HG02571 (cell line): Measurements from ENCODE around the gene MSANTD1.

Experiments
- ATAC-seq: cut with Tn5 transposase; IDR thresholded peaks from one replicate; pipeline ENCODE4 v1.9.1; 2021; ENCODE audit warnings: mild to moderate bottlenecking, moderate library complexity; ENCODE audit not compliant: unreplicated experiment

Gene MSANTD1

DNA sequence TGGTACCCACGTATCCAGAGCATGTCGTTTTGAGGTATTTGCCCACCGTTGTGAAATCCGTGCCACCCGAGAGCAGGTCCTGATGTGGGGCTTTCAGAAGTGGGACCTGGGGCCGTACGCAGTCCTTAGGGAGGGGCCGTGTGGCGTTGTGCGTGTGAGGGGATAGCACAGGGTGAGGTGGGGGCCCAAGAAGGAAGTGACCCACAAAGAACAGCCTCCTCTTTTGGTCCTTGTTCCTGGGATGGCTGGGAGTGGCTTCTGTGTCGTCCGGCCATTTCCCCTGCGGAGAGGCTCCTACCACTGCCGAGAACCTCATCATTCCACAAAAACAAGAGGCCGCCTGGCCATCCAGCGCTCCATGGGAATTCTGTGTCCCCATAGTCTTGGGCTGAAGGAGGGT is 17.0 kb upstream of the MSANTD1 start:
- no peak for ATAC-seq

- no peak for ATAC-seq
Observed at GRCh38 chr4:3232871-3233271, 16.1 kb upstream of the MSANTD1 start.

DNA sequence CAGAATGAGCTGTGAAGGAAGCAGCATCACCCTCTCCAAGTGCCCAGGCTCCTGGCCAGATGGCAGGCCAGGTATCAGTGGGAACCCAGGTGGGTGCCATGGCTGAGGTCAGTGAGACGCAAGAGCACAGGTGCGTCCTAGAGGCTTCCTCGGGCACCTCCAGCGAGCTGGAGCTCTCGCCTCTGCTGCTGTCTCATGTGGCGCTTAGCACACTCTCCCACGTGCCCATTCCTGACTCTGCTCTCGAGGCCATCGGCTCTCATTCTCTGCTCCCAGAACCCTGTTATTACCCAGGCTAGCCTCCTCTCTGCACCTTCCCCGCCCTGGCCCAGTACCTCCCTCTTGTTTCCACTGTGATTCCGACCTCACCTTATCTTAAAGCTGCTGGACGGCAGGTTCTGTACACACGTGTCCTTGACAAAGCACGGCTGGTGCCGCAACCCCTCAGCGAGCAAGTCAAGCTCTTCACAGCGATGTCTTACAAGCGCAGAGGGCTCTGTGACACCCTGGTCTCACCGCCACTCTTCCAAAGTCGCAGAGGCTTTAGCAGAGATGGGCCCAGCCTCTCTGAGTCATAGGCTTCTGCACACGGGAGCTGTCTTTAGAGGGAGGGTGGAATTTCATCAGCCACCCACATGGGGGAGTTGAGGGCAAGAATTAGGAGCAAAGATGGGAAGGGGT is 15.4 kb upstream of the MSANTD1 start:
- no peak for ATAC-seq

- ATAC-seq, result no peak
Observed at GRCh38 chr4:3234171-3235029, 14.6 kb upstream of the MSANTD1 start.

DNA sequence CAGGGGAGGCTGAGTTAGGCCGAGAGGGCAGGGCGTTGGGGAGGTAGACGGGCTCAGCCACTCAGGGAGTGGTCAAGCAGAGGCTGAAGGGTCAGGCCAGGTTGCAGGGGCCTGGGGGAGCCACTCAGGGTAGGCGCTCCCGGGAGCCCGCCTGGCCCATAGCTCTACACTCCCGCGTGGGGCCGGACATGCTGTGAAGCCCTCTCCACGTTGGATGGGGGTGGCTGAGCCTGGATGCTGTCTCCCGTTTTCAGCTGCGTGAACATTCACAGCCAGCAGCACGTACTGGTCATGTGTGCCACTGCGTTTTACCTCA is 14.0 kb upstream of the MSANTD1 start:
- ATAC-seq, result no peak

DNA sequence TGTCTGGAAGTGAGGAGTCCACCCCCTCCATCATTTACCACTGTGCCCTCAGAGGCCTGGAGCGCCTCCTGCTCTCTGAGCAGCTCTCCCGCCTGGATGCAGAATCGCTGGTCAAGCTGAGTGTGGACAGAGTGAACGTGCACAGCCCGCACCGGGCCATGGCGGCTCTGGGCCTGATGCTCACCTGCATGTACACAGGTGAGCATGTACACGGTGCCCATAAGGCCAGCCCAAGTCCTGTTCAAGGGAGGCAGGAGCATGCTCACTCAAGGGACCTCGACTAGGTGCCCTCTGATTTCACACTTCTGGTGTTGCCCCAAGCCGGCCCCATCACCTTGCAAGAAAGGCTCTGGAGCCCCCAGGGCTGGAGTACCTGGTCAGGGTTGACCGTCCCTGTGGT is 13.4 kb upstream of the MSANTD1 start:
- no peak for ATAC-seq

GRCh38 chr4:3236326-3236878 is 12.6 kb upstream of the MSANTD1 start:
- no peak for ATAC-seq

GRCh38 chr4:3237266-3237665 is 11.7 kb upstream of the MSANTD1 start:
- ATAC-seq, result no peak

DNA sequence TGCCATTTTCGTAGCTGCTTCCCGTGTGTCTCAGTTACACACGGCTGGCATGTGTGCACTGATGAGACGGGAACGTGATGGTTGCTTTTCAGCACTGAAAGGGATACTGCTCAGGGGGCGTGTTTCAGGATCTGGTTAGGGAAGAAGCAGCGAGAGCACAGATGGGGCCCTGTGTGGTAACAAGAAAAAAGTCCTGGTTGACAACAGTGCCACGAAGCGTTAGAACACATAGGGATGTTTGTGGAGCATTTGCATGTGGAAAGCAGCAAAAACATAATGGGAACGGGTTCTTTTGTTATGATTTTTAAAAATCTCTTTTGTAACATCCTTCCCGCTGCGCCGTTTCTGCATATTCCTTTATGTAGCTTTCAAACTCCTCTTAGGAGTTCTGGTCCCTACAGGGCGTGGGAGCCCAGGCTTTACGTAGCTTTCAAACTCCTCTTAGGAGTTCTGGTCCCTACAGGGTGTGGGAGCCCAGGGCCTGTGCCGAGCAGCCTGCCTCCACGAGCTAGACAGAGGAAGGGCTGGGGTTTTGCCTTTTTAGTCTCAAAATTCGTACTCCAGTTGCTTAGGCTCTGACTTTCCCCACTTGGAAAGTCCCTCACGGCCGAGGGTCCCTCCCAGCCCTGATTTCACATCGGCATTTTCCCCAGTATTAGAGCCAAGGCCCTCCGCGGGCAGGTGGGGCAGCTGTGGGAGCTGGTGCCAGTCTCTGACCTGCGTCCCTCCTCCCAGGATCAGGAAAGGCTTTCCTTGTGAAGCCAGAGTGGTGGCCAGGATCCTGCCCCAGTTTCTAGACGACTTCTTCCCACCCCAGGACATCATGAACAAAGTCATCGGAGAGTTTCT is 11.0 kb upstream of the MSANTD1 start:
- no peak for ATAC-seq

DNA sequence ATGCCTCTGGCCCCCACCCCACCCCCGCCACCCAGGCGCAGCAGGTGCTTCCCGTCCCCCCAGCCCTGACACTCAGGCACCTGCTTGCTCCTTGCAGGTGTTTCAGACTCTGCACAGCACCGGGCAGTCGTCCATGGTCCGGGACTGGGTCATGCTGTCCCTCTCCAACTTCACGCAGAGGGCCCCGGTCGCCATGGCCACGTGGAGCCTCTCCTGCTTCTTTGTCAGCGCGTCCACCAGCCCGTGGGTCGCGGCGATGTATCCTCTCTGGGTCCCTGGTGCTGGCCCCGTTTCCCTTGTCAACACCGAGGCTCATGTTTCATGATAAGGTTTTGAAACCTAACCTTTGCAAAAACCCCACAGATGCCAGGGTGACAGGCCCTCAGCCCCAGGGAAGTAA is 10.2 kb upstream of the MSANTD1 start:
- no peak for ATAC-seq

- ATAC-seq, result no peak
Observed at GRCh38 chr4:3239303-3239702, 9.7 kb upstream of the MSANTD1 start.

- no peak for ATAC-seq
Observed at GRCh38 chr4:3239998-3240920, 8.7 kb upstream of the MSANTD1 start.

GRCh38 chr4:3240936-3241522 is 7.9 kb upstream of the MSANTD1 start:
- no peak for ATAC-seq

GRCh38 chr4:3241898-3242524 is 6.9 kb upstream of the MSANTD1 start:
- no peak for ATAC-seq

DNA sequence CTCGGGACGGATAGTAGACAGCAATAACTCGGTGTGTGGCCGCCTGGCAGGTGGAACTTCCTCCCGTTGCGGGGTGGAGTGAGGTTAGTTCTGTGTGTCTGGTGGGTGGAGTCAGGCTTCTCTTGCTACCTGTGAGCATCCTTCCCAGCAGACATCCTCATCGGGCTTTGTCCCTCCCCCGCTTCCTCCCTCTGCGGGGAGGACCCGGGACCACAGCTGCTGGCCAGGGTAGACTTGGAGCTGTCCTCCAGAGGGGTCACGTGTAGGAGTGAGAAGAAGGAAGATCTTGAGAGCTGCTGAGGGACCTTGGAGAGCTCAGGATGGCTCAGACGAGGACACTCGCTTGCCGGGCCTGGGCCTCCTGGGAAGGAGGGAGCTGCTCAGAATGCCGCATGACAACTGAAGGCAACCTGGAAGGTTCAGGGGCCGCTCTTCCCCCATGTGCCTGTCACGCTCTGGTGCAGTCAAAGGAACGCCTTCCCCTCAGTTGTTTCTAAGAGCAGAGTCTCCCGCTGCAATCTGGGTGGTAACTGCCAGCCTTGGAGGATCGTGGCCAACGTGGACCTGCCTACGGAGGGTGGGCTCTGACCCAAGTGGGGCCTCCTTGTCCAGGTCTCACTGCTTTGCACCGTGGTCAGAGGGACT is 5.7 kb upstream of the MSANTD1 start:
- ATAC-seq, result no peak

- no peak for ATAC-seq
Observed at GRCh38 chr4:3244002-3244401, 5.0 kb upstream of the MSANTD1 start.

DNA sequence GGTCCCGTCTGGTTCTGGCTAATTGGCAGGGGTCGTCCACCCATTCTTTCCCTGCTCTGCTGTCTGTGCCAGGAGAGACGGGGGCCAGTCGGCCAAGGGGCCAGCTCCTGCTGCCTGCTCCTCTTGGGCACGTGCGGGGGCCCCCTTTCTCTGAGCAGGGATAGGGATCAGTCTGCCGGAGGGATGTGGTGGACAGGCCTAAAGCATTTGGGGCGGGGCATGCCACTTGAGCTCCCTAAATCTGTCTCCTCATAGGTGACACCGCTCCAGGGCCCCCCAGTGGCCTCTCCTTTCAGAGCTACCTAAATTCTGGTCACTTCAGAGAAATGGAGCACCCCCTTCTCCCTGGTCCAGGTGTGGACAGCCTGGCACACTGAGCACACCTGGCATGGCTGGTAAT is 4.2 kb upstream of the MSANTD1 start:
- ATAC-seq, result no peak

DNA sequence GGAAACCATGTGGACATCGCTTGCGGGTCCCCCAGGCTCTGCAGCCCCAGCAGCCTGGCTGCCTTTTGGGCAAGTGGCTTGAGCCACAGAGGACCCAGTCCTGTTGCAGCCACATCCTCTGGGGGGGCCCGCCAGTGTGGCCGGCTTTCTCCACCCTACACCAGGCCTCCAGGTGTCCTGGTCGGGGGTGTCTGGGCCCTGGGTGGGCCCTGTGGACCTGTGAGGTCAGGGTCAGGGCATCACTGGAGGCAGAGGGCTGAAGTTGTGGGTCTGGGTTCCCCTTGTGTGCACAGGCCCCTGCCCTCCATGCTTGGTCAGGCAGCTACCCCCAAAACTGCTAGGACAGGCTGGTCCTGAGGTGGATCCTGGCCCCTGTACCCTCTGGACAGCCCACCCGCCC is 3.3 kb upstream of the MSANTD1 start:
- no peak for ATAC-seq
